Measurements from ENCODE around the gene ZC3H10. TPM values are rescaled to one million over a fixed set of nuclear protein-coding genes. Genes with fewer than 3 reads are reported as not detected.

ZC3H10 gene
- total and polyA plus RNA-seq, 2 of the 13 experiments (the other 11 are each of a cell fraction or from before 2014, with no cell fraction given): 0.70 to 2.3 TPM

GRCh38 chr12:56158029-56158925 is 40.2 kb downstream of the ZC3H10 start, which contains the start of gene MYL6 (continued):
- peak; percentile 86 for TF ChIP-seq ZNF740 (CRISPR knock-in tag; IDR thresholded peaks at IDR 0.05)
- TF ChIP-seq ZNF580 (CRISPR knock-in tag; IDR thresholded peaks at IDR 0.05; ENCODE audit: borderline replicate concordance, low read depth): peak; percentile 35; the same call in 1 of the 2 replicates
- TF ChIP-seq IKZF5 (CRISPR knock-in tag; IDR thresholded peaks at IDR 0.05): peak; percentile 62; the same call in 1 of the 2 replicates
- TF ChIP-seq SAFB2 (CRISPR knock-in tag; IDR thresholded peaks at IDR 0.05; ENCODE audit: borderline replicate concordance, low read depth): peak; percentile 34; the same call in 1 of the 2 replicates
- TF ChIP-seq HOXA3 (CRISPR knock-in tag; IDR thresholded peaks at IDR 0.05): peak; percentile 59
- TF ChIP-seq RFX3 (CRISPR knock-in tag; IDR thresholded peaks at IDR 0.05): no peak
- peak; percentile 75; the same call in 1 of the 2 replicates for TF ChIP-seq ZNF318 (CRISPR knock-in tag; IDR thresholded peaks at IDR 0.05)
- TF ChIP-seq BRCA1 (CRISPR knock-in tag; IDR thresholded peaks at IDR 0.05): peak; percentile 76; the same call in 1 of the 2 replicates
- TF ChIP-seq, protein P1, sequence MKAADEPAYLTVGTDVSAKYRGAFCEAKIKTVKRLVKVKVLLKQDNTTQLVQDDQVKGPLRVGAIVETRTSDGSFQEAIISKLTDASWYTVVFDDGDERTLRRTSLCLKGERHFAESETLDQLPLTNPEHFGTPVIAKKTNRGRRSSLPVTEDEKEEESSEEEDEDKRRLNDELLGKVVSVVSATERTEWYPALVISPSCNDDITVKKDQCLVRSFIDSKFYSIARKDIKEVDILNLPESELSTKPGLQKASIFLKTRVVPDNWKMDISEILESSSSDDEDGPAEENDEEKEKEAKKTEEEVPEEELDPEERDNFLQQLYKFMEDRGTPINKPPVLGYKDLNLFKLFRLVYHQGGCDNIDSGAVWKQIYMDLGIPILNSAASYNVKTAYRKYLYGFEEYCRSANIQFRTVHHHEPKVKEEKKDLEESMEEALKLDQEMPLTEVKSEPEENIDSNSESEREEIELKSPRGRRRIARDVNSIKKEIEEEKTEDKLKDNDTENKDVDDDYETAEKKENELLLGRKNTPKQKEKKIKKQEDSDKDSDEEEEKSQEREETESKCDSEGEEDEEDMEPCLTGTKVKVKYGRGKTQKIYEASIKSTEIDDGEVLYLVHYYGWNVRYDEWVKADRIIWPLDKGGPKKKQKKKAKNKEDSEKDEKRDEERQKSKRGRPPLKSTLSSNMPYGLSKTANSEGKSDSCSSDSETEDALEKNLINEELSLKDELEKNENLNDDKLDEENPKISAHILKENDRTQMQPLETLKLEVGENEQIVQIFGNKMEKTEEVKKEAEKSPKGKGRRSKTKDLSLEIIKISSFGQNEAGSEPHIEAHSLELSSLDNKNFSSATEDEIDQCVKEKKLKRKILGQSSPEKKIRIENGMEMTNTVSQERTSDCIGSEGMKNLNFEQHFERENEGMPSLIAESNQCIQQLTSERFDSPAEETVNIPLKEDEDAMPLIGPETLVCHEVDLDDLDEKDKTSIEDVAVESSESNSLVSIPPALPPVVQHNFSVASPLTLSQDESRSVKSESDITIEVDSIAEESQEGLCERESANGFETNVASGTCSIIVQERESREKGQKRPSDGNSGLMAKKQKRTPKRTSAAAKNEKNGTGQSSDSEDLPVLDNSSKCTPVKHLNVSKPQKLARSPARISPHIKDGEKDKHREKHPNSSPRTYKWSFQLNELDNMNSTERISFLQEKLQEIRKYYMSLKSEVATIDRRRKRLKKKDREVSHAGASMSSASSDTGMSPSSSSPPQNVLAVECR (CRISPR knock-in tag; IDR thresholded peaks at IDR 0.05; ENCODE audit: borderline replicate concordance): peak; percentile 78
- peak; percentile 43; the same call in 1 of the 2 replicates for TF ChIP-seq ZNF691 (CRISPR knock-in tag; IDR thresholded peaks at IDR 0.05; ENCODE audit: borderline replicate concordance, low read depth)
- TF ChIP-seq ZNF652 (CRISPR knock-in tag; IDR thresholded peaks at IDR 0.05; ENCODE audit: borderline replicate concordance, low read depth): no peak; the same call in 1 of the 2 replicates

Data from HepG2 (cell line).